HG03097 (cell line): Measurements from ENCODE around the gene MEGF6.

Experiments used
- ATAC-seq: cut with Tn5 transposase; IDR thresholded peaks from one replicate; pipeline ENCODE4 v1.9.1; 2021; ENCODE audit not compliant: unreplicated experiment, low FRiP score

Gene MEGF6

DNA sequence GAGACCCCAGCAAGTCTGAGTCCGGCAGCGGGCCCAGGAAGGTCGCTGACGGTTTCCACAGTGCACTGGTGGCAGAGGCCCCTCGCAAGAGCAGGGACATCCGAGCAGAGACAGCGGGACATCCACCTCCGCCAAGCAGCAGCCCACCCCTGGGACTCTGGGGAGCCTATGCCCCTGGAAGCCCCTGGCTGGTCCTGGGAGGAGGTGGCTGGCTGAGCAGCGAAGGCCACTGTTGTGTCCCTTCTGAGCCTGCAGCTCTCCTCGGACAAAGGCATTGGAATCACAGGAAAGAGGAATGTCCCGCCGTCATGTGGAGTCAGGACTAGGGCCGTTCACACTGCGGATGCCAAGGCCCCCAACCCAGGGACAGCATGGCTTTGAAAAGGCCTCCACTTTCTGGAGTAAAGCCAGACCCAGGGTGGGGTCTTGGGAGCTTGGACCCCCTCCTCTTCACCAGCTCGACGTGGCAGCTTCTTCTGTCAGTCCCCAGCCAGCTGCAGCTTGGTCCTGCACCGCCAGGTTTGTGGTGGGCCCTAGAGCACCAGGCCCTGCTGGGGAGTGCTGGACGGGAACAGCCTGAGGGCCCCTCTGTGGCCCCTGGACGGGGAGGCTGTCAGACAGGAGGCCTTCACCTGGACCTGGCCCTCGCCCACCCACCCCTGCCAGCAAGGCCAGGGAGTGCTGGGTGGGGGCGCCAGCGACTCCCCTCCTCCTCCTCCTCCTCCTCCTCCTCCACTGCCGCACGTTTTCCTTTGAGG is 1.4 kb downstream of the MEGF6 start:
- no peak for ATAC-seq

DNA sequence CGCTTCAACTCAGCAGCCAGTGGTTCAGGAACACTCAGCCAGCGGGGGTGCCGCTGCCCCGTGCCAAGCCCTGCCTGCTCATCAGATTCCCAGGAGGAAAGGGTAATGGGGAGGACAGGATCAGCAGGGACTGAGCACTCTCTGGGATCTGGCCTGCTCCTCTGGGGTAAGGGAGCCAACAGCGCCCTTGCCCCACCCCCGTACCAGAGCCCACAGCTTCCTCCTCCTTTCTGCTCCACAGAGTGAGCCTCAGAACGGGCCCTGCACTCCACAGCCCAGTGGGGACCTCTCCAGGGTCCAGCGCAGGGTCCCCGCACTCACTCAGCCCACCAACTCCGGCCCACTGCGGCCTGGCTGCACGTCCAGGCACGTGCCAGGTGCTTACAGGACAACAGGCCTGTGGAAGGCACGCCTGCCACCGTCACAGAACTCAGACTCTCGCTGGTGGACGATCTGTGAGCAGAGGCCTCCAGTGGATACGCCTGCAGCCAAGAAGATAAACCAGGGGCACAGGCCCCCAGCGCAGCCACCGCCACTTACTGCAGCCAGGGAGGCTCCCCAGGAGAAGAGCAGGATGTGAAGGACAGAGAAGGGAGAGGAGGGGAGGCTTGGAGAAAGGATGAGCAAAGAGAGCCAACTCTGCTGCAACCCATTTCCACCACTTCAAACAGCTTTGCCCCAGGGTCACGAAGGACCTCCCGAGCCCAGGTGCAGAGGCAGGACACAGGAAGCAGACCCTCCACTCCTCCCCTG is 2.1 kb downstream of the MEGF6 start:
- ATAC-seq: no peak

DNA sequence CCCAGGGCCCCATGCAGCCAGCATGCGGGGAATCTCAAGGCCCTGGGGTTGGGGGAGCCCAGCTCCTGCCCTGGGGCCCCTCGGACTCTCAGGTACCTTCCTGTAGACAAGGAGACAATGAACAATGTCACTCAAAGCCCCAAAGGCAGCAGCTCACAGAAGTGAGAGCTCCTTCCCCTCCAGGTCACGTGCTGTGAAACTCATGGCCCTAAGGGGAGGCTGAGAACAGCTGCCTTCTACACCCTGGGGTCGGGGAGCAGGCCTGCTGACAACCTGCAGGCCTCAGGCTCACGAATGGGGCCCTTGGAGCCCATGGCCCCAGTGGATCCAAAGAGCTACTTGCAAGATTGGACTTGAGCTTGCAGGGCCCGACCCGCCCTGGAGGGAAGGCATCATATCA is 3.2 kb downstream of the MEGF6 start:
- ATAC-seq: no peak

DNA sequence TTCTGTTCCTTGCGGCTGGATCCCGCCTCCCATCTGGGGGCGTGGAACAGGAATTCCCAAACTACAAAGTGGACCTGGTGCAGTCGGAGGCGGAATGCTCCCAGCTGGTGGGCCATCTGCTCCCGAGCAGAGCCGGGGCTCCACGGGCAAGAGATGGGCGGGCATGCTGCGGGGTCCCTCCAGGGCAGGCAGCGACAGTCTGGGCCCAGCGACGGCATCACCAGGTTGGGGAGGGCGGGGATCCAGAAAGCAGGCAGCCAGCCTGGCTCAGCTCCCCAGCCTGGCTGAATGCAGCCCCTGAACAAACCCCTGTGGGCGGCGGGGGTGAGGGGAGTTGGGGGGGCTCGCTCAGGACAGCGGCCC is 3.6 kb downstream of the MEGF6 start:
- ATAC-seq: no peak

DNA sequence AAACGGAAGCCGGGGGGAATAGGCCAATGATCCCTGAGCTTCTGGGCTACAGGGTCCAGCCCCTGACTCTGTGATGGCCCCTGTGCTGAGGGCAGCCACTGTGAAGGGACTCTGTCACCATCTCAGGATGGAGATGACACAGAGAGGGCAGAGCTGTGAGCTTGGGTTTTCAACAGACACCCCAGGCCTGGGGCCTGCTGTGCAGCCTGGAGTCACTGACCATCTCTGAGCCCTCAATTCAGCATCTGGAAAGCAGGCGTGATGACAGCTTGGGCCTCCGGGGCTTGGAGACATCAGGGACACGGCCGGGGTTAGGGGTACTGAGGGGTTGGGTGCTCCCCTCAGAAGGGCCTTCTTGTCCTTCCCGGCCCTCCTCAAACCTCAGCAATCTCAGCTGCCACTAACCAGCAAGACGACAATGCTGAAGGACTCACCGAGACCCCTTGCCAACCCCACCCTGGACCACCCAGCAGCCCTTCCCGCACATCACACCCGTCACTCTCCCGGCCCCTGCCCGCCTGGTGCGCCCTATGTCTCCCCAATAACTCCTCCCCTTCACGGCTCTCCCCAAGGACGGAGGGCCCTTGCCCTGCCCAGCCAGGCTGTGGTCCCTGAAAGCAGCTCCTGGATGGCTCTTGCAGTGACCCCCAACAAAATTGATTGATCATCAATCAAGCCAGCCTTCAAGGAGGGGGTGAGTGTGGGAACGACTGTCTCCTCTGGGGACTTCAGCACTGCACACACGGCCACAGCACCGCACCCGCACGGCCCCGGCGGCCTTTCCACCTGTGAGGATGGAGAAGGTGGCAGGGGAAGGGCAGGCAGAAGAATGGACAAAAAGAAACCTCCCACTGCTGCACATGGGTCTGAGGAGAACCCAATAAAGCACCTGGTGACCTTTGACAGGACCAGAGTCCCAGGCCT is 4.3 kb downstream of the MEGF6 start:
- no peak for ATAC-seq

DNA sequence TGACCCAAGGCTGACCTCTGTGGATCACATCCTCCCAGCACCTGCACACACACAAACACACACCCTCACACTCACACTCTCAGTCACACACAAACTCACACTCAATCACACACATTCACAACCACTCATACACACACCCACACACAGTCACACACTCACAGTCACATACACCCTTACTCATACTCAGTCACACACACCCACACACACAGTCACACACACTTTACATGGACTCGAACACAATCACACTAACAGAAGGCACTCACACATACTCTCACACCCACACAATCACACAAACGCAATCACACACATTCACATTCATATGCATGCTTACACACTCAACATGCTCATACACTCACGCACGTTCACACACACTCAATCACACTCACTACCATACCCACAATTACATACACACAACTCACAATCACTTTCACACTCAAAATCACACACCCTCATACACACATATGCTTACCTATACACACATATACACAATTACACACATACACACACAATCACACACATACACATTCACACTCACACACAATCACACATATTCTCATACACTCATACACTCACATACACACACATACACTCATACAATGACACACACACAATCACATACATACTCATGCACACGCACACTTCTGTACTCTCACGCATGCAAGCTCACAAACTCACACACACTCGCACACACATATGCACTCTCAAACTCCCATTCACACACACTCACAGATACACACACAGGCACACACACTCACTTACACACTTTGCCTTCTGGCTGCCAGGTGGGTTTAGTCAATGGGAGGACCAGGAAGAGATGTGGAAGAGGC is 6.1 kb downstream of the MEGF6 start:
- ATAC-seq: no peak

DNA sequence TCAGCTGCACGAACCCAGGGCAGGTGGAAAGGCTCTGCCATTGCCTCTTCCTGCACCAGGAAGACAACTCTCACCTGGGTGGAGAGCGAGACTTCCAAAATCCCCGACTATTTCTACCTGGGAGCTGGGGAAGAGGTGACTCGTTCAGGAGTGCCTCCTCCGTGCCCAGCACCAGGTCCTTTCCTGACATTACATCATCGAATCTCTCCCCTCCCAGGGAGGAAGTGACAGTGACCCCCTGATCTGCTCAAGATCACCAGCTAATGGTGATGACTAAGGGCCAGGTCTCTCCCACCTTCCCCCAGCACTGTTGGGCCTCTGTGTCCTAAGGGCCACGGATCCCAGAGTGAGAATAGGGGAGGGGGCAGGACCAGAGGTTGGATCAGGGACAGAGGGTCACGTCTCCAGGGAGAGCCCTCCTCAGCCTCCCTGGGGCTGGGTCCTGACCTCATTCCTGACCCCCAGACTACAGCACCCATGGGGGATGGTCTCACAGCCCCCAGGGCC is 6.8 kb downstream of the MEGF6 start:
- ATAC-seq: no peak

DNA sequence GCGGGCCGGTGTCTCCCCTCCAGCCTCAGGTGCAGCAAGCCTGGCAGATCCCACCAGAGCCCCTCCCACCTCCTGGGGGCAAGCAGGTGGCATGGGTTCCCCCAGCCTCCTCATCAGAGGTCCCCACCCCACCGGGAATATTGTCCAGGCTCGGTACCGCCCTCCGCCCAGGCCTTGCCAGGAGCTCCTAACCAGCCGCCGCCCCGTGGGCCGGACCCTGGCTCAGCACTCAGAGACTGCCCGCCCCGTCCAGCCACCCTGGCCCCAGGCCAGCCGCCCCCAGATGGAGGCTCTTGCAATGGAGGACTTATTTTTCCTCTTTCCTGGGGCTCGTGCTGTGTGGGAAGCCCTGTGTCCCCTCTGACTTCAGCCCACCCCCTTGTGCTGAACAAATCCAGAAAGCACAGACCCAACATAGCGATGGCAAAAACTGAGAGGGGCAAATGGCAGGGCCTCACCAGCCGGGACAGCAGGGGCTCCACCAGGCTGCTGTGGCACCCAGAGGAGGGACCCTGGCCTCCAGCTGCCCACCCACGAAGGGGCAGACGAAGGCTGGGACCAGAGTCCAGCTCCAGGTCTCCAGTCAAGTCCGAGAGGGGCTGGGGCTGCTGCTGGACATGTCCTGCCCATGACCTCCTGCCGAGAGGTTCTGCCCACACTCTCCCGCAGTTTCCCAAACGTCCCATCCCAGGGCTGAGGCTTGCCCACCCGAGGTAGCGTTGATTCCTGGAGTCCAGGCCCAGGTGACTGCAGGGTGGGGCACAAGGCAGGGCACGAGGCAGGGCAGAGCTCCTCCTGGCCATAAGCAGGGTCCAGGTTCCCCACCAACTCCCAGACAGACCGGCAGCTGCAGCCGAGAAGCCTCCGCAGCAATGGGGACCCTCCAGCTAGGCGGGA is 7.5 kb downstream of the MEGF6 start:
- ATAC-seq: no peak

DNA sequence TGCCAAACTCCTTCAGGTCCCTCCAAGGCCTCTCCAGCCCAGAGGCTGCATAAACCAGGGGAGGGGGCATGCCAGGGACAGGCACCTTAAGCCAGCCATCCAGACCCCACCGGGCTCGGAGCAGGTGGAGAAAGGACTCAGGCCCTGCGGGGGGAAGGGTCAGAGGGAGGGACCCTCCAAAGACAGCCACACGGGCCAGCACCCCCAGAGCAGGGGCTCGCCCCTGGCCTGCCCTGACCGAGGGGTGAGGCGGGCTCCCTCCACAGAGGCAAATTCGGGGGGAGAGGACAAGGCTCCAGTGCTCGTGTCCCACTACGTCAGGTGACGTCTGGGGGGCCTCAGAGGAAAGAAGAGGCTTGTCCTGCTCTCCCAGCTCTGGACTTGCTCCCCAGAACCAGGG is 8.2 kb downstream of the MEGF6 start:
- ATAC-seq: no peak

DNA sequence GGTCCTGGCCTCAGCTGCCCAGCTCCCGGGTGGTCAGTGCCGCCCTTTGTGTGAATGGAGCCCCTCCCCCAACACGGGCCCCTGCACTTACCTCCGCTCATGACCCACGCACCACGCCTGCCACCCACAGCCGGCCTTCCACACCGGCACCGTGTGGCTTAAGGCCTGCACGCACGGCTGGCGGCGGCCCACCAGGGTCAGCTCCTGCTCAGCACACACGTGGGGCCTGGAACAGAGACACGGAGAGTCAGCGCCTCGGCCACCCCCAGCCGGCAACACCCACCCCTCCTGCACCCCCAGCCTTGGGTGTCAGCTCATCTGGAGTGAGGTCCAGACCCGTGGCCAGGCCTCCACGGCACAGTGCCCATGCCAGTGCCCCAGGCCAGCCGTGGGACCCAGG is 8.9 kb downstream of the MEGF6 start:
- no peak for ATAC-seq

DNA sequence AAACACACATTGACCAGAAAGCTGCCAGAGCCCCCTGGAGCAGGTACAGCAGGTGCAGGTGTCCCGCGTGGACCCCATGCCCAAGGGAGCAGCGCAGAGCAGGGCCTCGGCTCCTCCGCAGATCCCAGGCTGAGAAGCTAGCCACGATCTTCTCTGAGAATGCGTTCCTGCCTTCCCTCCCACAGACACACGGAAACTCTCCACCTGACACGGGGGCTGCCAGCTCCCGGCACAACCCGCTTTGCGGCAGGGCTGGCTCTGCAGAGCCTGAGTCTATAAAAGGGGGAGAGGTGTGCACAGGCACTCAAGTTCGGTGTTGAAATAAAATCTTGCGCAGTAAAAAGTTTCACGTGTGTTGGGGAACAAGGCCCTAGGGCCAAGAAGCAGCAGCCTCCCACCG is 9.6 kb downstream of the MEGF6 start:
- ATAC-seq: no peak

DNA sequence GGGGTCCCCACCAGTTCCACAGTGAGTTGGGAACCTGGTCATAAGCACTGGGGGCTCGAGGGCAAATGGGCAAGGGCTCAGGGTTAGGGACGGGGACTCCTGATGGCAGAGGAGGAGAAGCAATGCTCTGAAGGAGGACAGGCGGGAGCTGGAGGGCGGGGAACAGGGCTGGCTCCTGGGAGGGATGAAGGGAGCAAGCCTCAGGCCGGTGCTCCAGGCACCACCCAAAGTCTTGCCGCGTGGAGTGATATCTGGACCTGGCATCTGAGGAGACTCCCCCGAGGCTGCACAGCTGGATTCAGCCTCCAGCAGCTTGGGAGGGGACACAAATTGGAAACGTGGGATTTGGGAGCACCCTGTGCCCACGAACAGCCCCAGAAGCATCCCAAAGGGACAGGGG is 11.0 kb downstream of the MEGF6 start:
- ATAC-seq: no peak

DNA sequence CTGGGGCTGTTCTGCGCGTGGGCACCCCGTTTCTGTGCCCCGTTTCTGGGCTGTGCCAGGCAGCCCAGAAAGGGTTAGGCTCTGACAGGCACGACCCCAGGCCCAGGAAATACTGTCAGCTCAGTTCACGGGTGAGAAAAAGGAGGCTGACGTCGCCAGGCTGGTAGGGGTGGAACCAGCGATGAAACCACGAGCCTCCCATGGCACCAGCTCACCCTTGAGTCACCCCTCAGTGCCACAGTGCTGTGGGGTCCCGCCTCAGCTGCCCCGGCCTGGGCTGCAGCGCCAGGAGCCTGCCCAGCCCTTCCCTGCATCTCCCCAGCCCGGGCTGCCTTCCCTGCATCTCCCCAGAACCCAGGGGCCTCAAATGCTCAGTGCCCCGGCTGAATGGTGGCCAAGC is 11.5 kb downstream of the MEGF6 start:
- ATAC-seq: no peak

DNA sequence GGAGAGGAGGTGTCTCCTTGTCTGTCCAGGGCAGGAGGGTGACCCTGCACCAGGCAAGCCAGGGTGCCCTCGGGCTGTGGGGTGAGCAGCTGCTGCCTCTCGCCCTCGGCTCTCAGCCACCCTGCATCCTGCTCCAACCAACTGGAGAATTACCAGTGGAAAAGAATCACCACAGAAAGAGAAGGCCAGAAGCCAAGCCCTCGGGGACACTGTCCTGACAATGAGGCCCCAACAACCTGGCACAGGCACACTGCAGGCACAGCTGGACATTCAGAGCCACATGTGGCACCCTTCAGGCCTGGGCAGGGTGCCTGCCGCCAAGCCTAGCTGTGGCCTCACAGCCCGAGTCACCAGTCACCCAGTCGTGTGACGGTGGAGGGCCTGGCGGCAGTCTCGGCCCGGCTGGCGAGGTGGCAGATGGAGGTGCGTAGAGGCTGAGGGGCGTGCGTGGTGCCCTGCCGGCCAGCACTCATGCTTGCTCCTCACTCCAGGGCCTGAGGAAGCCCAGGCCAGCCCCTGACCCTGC is 12.0 kb downstream of the MEGF6 start:
- no peak for ATAC-seq

DNA sequence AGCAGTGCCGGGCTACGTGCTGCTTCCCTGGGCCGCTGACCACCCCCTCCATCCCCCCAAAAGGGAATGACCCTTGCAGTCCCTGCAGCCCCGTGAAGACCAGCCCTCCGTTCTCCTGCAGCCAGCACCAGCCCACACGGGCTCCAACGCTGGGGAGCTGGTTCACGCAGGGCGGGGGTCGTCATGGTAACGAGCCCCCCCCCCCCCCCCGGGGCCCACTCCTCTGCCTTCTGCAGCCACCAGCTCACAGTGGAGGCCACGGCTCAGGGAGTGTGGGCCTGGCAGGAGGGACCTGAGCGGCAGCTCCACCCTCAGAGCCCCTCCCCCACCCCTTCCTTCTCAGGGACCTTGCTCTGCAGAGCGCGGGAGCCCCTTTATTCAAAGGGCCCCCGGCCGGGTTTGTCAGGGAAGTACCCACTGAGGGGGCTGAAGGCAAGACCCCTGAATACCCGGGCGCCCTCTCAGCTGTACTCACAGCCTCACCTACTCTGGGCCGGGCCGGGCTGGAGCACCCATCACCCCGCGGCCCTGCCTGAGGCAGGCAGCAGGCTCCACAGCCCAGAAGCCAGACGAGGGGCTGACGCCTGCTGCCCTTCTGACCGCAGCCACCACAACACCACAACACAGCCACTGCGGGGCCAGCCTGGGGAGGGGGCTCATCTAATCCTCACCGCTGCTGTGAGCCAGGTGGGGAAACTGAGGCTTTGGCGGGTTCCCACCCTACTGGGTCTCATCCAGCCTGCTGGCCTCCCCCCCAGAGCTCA is 12.6 kb downstream of the MEGF6 start:
- no peak for ATAC-seq

DNA sequence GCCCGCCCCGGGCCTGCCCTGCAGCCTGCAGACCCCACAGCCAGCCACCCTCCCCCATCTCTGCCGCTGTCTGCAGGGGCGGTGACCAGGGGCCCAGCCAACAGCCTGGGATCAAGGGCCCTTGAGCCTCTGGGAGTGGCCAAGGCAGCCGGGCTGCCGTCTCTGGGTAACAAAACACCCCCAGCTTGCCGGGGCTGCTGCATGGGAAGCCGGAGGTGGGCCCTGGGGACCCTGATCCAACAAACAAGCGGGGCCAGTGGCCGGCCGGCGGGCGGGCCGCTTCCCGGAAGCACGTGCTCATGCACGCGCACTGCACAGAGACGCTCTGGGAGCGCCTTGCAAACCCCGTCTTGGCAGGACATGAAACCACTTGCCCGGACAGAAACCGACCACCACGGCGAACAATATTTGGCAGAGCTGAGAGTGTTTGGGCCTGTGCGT is 13.2 kb downstream of the MEGF6 start:
- no peak for ATAC-seq

DNA sequence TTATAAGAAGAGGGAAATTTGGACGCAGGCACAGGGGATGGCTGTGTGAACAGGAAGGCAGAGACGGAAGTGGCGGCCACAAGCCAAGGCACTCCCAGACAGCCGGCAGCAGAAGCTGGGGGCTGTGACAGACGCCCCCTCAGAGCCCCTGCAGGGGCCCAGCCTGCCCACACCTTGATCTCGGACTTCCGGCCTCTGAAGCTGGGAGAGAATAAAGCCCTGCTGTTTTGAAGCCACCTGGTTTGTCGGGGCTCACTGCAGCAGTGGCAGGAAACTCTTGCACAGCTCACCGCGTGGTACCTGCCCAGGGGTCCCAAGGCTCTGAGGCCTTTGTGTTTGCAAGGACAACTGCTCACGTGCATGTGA is 13.7 kb downstream of the MEGF6 start:
- ATAC-seq: no peak
